GM18502 (cell line): ENCODE measurements around the gene TBC1D17.

Experiments used
- ATAC-seq: cut with Tn5 transposase; IDR thresholded peaks from one replicate; pipeline ENCODE4 v1.9.1; 2021; ENCODE audit warnings: mild to moderate bottlenecking; ENCODE audit not compliant: unreplicated experiment, poor library complexity

Gene TBC1D17

GRCh38 chr19:49859682-49860335, 17.7 kb upstream of the TBC1D17 start:
- no peak for ATAC-seq

DNA sequence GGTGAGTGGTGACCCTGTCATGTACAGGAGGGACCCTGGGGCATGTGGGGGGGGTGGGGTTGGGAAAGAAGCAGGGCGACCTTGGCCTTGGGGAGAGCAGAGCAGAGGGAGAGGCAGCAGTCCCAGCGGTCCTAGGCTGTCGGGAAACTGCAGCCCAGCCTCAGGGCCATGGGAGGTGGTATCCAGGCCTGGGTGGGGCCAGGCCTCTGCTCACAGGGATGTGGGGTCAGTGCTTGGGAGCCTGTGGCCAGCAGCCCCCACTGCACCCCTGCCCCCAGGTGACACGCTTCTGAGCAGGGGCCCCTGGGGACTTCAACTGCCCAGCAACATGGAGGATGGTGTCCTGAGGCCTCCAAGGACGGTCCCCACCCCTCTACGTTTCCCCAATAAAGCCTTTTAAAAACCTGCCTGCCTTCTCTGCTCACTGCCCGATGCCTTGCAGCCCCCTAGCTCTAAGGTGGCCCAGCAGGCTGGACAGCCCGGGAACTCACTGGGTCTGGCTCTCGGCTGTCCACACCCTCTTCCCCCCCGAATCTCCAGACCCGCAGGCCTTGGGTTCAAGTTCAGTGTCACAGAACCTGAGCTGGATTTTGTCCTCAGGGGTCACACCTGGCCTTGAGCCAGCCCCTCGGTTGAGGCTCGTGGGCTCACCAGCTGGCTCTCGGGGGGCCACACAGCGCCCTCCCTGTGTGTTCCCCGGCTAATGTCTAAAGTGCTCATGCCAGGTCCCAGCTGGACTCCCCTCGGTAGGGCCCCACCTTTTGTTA, 17.0 kb upstream of the TBC1D17 start:
- no peak for ATAC-seq

GRCh38 chr19:49861107-49861506, 16.4 kb upstream of the TBC1D17 start:
- no peak for ATAC-seq

DNA sequence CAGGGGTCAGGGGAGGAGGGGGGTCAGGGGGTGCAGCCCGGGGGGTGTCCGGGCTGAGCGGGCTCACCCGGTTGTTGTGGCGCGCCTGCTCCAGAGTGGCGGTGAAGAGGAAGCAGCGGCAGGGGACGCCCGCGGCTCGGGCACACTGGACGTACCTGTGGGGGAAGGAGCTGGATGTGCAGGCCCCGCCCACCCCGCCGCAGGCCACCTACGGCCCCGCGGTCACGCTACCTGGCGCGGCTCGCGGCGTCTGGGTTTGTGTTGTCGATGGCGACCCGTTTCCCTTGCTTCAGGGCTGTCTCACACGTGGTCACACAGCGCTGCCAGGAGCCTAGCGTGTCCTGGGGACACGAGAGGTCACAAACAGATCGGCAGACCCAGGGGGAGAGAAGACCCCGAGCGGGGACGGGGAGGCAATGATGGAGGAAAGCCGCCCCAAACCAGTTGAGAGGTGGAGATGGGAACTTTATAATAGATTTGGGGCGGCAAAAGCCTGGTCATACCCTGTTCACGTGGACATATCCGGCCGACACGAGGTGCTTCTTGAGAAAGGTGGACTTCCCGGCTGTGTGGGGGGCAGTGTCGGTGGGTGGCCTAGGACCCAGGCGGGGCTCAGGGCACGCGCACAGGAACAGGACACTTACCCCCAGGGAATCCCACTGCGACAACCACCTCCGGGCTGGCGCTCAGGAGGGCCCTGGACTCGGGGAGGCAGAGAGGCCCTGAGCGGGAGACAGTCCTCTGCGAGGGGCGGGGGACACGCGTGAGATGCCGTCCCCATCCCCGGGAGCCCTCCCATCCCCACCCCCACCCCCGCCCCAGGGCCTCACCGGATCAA, 15.7 kb upstream of the TBC1D17 start:
- ATAC-seq: no peak

DNA sequence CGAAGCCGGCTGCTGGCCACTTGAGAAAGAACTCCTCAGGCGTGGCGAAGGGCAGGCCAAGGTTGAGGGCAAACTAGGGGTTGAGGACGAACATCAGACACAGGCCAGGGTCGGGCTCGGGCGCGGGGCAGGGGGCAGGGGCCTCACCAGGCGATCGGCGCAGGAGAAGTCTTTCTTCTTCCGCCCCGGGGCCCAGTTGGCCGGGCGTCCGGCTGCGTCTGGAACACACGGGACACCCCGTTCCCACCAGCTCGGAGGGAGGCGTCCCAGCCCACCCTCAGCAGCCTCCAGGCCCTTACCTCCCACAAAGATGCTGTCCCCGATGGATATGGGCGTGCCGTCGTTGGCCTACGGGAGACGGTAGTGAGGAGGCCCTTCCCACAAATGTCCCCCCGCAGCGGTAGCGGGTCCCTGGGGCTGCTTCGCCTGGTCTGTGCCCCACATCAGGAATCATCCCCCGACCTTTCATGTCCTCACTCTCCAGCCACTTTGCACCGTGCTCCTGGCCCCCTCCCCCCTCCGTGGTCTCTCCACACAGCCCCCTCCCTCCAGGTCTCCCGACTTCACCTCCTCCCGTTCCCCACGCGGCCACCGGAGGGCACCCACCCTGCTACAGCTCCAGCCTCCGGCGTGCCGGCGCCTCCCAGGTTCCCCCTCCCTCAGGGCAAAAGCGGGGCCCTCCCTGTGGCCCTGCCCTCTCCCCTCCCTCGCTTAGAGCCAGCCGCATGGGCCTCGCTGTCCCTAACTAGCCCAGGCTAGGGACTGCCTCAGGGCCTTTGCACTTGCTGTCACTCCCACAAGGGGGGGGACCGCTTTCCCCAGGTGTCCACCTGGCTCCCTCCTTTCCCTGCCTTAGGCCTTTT, 14.9 kb upstream of the TBC1D17 start:
- no peak for ATAC-seq

DNA sequence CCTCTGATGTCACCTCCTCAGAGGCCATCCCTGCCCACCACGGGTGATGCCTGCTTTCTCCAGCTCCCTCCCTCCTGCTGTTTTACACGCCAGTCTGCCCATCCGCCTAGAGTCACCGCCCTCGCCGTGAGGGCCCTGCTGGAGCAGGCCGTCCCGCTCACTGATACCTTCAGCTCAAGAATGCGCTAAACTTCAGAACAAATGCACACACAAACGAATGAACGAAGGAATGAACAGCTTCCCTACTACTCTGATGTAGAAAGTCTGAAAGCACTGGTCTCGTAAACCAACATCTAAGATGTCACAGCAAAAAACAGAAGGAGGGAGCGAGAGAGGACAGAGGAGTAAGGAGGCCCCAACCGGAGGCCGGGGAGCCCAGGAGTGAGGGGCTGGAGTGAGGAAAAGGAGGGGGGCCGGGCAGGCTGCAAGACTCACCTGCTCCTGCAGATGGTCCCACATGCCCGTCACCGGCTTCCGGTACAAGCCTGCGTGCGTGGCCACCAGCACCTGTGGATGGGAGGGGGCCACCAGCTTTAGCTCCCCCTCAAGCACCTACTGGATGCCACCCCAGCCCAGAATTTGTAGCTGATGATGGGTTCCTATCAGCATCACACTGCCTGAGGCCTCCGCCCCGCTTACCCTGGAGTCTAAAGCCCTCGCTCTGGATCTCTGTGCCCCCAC, 14.1 kb upstream of the TBC1D17 start:
- no peak for ATAC-seq

DNA sequence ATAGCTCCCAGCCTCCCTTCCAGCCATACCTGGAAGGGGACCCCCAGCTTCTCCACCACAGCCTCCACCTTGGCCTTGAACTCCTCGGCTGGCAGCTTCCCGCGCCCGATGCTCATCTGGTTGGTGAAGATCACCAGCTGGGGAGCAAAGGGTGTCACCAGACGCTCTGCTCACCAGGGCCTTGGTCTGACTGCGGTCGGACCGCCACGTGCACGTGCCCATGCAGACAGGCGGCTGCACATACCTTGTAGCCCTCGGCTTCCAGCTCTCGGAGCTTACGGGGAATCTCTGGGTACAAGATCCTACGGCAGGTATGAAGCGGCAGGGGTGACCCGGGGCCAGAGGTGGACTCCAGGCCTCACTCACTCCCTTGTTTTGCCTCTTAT, 13.6 kb upstream of the TBC1D17 start:
- no peak for ATAC-seq

DNA sequence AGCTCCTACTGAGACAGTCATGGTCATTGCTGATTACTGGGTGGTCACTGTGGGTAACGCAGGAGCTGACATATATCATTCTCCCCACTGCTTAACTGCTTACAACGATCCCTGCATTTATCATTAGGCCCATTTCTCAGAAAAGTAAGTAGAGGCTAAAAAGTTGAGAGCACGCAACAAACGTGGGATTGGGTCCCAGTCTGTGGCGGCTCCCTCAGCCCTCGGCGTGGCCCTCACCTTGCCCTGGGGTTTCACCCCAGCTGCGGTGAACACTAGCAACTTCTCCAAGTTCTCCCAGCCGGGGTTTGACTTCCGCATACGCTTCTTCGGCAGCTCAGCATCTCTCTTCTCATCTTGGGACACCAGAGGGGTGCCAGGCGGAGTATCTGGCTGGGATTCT, 12.6 kb upstream of the TBC1D17 start:
- no peak for ATAC-seq

- ATAC-seq: peak; percentile 46
These were observed 10.3 kb upstream of the TBC1D17 start, which contains the start of gene PNKP for GRCh38 chr19:49866933-49867782. TSS of gene PNKP (minus strand) at chr19:49867576. CDS start at chr19:49867204, 372 bp downstream.

- ATAC-seq: peak; percentile 17
These were observed 8.5 kb upstream of the TBC1D17 start for GRCh38 chr19:49869009-49869483.

- ATAC-seq: peak; percentile 65
These were observed 7.8 kb upstream of the TBC1D17 start for GRCh38 chr19:49869484-49870308.

DNA sequence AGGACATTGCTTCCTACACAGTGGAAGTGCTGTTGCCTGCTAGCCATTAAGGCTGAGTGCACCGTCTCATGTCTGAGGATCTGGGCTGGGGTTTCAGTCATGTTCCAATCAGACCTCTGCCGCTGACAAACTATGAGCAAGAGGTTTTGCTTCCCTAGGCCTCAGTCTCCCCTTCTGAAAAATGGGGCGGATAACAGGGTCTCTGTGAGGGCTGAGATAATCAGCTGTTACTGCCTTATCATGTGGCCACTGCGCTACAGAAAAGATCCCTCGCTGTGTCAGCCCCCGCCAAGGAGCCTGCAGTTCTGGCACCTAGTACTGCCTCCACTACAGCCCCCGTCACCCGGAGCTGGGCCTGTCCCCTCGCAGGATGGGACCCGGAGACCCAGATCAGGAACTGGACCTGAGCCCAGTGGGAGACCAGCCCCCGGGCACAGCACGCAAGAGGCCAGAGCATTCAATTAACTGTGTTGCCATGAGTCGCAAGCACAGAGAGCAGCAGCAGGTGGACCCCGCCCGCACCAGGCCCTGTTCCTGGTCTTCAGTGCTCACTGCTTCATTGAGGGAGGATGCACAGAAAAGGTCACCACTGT, 7.1 kb upstream of the TBC1D17 start:
- ATAC-seq: no peak

GRCh38 chr19:49871349-49871985, 6.0 kb upstream of the TBC1D17 start:
- no peak for ATAC-seq

GRCh38 chr19:49872245-49873128, 5.0 kb upstream of the TBC1D17 start:
- no peak for ATAC-seq

DNA sequence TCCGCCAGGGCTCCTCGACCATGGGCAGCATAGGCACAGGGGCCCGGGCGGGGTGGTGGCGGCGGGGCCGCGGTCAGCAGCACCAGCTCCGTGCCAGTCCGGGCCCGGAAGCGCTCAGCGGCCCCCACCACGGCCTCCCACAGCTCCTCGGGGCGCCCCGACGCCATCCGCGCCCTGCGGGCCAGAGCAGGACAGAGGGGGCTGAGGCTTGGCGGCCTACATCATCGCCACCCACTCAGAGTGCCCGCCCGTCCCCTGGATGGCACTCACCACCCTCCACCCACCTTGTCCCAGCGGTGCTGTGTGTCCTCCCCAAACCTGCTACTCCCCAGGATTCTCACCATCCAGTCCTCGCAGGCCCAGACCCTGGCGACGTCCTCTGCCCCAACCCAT, 4.4 kb upstream of the TBC1D17 start:
- ATAC-seq: no peak

DNA sequence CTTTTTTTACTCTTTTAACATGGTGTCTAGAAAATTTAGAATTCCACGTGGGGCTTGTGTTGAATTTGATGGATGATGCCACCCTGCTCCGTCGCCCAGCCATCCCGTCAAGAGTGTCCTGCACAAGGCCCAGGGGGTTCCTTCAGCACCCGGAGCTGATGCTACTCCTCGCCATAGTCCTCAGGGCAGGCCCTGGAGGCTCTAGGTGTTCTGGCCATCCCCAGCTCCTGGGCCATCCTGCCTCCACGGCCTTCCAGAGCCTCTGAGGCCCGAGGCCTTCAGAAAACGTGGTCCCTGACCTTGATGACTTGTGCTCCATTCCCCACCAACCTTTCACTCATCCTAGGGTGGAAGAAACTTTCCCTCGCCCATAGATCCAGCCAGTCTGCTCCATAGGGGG, 3.7 kb upstream of the TBC1D17 start:
- no peak for ATAC-seq
